Fibroblast of peridontal ligament (primary cell): ENCODE data around the gene PIGC.

Experiments
- DNase-seq: peaks from one replicate; pipeline ENCODE4 v3.0.0-alpha.2; 2010; ENCODE audit errors: extremely low read depth

PIGC gene

GRCh38 chr1:172443666-172444453 lies at the start of gene PIGC:
TSS of gene PIGC (minus strand) at chr1:172444069. CDS start at chr1:172442622, 1,447 bp downstream.
- DNase-seq, result peak; percentile 83

DNA sequence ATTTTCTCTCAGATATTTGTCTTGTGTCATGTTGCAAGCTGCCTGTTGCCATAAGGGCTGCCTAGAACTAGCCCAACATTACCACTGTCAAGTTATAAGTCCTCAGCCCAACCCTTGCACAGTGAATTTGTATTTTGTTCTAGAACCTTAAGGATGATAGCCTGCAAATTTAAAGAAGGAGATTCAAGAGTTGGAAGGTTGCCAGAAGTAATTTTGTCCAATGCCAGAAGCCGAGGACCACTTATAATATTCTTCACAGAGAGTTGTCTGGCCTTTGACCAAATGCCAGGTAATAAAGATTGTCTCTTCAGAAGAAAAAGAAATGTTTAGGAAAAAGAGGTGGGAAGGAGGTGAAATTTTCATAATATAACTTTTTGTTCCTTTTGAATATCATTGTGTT lies 48.6 kb upstream of the PIGC start:
- no peak for DNase-seq

- peak; percentile 11 for DNase-seq
Observed at GRCh38 chr1:172489847-172490246, 46.0 kb upstream of the PIGC start.

DNA sequence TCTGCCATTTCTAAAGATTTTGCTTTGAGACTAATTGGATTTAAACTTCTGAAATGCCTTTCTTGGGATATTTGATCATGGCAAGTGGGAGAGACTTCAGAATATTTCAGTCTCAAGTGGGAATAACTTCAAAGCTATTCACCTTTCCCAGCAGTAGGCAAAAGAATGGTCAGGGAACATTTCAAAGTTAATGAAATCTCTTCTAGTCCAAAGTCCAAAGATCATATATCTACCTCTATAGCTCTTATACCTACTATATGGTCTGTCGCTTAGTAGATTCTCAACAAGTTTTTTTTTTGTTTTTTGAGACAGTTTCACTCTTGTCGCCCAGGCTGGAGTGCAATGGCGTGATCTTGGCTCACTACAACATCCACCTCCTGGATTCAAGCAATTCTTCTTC lies 44.5 kb upstream of the PIGC start:
- DNase-seq, result no peak

DNA sequence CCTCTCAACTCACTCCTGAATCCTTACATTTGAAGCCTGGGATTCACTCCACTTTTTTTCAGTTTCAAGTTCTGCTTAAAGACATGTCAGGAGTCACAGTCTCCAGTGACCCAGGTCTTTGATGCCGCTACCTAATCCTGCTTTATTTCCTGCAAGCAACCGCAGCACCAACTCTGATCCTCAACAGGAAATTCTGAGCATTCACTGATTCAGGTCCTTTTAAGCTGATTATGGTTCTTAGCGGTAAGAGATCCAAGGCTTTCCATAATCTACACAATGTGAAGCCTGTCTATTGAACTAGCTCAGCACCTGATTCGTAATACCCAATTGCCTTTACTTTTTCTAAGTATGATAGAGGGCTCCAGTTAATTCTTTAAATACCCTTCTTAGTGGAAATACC lies 43.7 kb upstream of the PIGC start:
- no peak for DNase-seq

DNA sequence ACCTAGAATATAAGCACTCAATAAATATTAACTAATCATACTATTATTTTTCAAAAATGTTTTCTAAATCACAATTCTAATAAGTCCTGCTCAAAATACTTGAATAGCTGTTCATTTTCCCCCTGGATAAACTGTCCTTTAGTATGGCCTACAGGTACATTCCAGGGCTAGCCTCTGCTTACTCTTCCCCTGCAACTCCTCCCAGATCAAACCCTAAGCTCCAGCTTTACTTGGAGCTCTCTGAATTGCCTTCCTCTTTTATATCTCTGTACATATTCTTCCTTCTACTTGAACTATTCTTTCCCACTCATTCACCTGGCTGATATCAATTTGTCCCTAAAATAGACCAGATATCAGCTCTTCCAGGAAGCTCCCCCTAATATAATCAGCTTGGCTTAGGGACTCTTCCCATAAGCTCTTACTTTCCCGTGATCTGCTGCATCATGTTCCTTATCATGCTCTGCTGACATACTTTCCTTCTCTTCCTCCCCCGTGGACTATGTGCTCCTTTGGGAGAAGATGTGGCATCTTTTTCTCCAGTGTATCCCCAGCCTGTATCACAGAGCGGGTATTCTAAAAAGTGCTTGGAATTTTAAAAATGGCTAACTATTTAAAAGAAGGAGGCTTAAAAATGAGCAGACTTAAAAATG lies 43.1 kb upstream of the PIGC start:
- DNase-seq, result no peak

DNA sequence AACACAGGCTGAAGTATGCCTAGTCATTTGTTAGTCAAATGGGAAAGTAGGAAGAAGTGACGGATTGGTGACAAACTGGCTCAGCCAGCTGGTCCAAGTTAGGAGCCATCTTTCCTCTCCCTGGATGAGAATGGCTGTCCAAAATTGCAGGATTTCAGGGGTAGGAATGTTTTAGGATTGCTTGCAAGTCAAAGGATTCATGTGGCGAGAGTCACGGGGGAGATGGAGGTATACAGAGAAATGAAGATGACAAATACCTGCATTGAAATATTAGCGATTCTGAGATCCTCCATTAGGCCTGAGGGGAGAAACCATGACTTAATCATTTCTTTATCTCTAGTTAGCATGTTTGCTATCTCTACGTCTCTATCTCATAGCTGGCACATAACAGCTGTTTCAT lies 41.8 kb upstream of the PIGC start:
- DNase-seq, result no peak

- no peak for DNase-seq
Observed at GRCh38 chr1:172484252-172484651, 40.4 kb upstream of the PIGC start.

DNA sequence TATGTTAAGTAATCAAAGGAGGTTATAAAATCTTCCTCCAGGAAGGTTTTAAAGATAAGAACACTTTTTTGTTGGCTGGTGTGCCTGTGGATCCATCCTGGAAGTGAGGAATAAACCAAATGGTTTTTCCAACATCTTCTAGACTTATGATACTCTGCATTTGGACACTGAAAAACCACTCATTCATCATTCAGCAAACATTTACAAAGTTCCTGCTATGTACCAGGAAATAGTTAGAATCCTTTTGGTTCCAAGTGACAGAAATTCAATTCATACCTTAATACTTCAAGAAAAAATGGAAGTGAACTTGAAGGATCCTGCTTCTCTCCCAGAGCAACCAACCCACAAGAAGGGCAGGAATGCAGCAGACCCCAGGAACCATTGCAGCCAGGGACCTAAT lies 39.6 kb upstream of the PIGC start:
- no peak for DNase-seq

DNA sequence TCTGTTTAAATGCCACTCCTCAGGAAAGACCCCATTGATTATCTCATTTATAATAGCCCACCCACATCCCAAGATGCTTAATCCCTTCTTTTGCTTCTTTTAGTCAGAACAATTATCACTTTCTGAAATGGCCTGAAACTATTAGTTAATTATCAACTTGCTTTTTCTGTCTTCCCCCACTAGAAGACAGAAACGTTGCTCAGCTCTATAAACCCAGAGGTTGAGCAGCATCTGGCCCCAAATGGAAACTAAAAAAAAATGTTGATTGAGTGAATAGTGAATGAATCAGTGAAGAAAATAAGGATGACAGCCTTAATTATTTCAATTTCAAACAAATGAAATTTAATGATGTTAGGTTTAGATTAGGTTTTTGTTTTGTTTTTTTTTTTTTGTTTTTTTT lies 38.2 kb upstream of the PIGC start:
- DNase-seq, result no peak

DNA sequence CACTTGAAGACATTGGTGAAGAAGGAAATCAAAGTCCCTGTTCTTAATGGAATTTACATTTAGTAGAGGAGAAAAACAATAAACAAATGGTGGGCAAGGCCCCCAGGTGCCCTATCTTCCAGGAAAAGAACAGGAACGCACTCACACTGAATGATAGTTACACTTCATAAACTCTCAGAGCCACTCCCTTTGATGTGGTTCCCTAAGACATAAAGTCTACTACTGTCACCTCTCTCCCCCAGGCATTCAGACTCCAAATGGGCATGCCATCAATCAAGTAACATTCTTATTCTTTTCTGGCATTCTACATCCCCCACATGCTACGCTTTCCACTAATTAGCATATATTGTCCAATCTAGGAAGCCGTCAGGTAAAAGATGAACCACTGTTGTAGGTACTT lies 36.6 kb upstream of the PIGC start:
- DNase-seq, result no peak

DNA sequence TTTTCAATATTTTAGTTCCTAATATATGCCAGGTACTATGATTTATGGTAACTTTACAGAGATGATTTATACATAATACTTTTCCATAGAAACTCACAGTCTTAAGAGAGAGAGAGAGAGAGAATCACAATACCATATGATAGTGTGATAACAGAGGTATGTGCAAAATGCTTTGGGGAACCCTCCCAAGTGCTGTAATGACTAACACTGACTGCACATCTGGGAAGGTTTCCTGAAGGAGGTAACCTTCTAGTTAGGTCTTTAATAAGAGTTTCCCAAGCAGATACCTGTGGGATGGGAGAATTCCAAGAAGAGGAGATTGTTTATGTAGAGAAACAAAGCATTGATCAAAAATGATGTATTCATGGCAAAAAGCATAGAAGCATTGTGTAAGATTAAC lies 34.6 kb upstream of the PIGC start:
- no peak for DNase-seq

GRCh38 chr1:172477741-172478140 lies 33.9 kb upstream of the PIGC start:
- DNase-seq, result no peak

DNA sequence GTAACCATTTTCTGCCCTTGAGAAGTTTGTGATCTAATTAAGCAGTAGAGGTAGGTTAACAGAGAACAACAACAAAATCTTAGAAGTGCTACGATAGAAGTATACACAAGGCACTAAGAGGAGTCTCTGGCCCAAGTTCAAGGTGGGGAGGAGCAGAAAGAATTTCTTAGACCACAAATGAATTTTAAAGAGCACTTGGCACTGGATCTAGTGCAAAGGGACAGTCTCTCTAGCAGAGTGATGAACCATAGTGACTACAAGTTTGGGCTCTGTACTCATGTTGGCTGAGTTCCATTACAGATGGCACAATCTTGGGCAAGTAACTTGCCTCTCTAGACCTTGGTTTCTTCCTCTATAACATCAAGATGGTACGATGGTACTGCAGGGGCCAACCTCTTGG lies 33.3 kb upstream of the PIGC start:
- no peak for DNase-seq

GRCh38 chr1:172476218-172476811 lies 32.4 kb upstream of the PIGC start:
- no peak for DNase-seq

- no peak for DNase-seq
Observed at GRCh38 chr1:172473842-172474241, 30.0 kb upstream of the PIGC start.

DNA sequence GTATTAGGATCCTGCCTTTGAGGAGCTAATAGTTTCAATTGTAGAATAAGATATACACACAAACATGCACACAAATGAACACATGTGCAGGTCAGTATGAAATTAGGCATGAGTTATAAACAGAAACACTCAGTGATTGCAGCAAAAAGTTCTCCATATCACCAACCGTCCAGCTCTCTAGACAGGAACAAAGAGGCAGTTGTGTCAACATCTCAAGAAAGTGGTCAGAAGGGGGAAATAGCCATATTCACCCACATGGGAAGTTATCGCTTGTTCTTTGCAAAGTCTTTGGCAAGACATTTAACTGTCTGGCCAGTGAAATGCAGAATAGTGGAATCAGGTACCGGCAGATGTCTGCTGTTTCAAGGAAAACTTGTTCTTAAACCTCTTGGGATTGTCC lies 29.4 kb upstream of the PIGC start:
- DNase-seq, result no peak

- DNase-seq, result no peak
Observed at GRCh38 chr1:172472495-172472894, 28.6 kb upstream of the PIGC start.

GRCh38 chr1:172471666-172472065 lies 27.8 kb upstream of the PIGC start:
- DNase-seq, result no peak

DNA sequence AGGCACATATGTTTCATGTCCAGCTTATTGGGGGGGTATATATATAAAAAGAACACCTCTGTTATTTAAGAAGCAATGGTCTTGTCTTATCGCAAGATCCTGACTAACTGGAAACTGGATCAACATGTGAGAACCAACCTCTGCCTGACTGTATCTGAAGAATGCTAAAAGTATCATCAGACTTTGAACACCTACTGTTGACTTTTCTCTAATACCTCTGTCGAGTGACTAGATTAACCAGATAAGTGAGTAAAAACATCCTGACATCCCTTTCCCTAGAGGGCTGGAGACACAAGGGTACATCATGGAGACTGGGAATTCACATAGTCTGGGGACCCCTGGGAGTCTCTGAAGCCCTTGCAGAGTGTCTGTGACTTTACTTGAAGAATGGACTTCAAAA lies 26.3 kb upstream of the PIGC start:
- DNase-seq, result no peak

DNA sequence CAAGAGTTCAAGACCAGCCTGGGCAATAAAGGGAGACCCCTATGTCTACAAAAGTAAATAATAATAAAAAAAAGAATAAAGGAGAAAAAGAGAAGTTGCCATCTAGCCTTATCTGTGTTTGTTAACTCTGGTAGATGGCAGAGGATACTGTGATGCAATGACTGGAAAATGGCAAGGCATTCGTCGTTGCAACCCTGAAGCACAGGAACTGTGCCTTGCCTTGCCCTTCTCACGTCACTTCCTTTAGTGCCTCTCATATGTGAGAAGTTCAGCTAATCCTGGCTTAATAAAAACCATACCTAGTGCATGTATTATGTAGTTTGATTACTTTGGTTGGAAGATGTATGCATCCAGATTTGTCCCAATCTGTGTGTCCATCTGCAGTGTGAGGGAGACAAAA lies 25.8 kb upstream of the PIGC start:
- no peak for DNase-seq

GRCh38 chr1:172468296-172468695 lies 24.4 kb upstream of the PIGC start:
- DNase-seq, result no peak

- DNase-seq, result no peak
Observed at GRCh38 chr1:172467446-172467845, 23.6 kb upstream of the PIGC start.
